T-helper 2 cell (primary cell): ENCODE results near the gene ZER1.
A peak's percentile ranks its signal among the peaks of the same experiment; 100 is the strongest.
"Not testable (repeated sequence)": the region's sequence is repeated elsewhere in the genome, so short reads cannot be mapped to it uniquely, and the experiment has no call there.

Source experiments
- DNase-seq, 5 experiments: peaks; one replicate each; pipeline versions ENCODE4 v3.0.0 to v3.0.0-alpha.2; 2012 to 2022
- total RNA-seq, 2 donors: gene quantifications; one replicate each; lab custom pipeline; 2026; lab: John Stamatoyannopoulos, UW

Gene ZER1
- 30.2 to 42.6 reads per million in 2 donors for total RNA-seq

GRCh38 chr9:128771745-128772519, at the start of gene ZER1:
TSS of gene ZER1 (minus strand) at chr9:128771927. CDS start at chr9:128755565, 16,362 bp downstream.
- peak; percentile 84 to 95 (median 89) for DNase-seq

GRCh38 chr9:128820665-128821583, 49.2 kb upstream of the ZER1 start:
- DNase-seq: no peak

- DNase-seq: no peak
These were observed 48.3 kb upstream of the ZER1 start for GRCh38 chr9:128819716-128820664.

GRCh38 chr9:128818839-128819715, 47.4 kb upstream of the ZER1 start:
- DNase-seq: peak in 3 of 5 experiments; percentile 23 to 66 (median 36)

GRCh38 chr9:128818099-128818838, 46.5 kb upstream of the ZER1 start, which contains the start of gene ENDOG:
TSS of gene ENDOG (plus strand) at chr9:128818500. CDS start at chr9:128818685, 185 bp downstream.
- DNase-seq: peak; percentile 93 to 97 (median 95)

- no peak for DNase-seq
These were observed 39.1 kb upstream of the ZER1 start for GRCh38 chr9:128810873-128811272.

GRCh38 chr9:128809831-128810230, 38.1 kb upstream of the ZER1 start:
- DNase-seq: no peak

- no peak for DNase-seq
These were observed 37.4 kb upstream of the ZER1 start for GRCh38 chr9:128809036-128809599.

- DNase-seq: no peak
These were observed 36.8 kb upstream of the ZER1 start for GRCh38 chr9:128808543-128808942.

GRCh38 chr9:128807827-128808226, 36.1 kb upstream of the ZER1 start:
- DNase-seq: no peak

GRCh38 chr9:128805661-128806060, 33.9 kb upstream of the ZER1 start:
- no peak for DNase-seq

GRCh38 chr9:128802482-128802881, 30.8 kb upstream of the ZER1 start:
- no peak for DNase-seq

GRCh38 chr9:128800061-128800460, 28.3 kb upstream of the ZER1 start:
- DNase-seq: no peak

GRCh38 chr9:128798896-128799295, 27.2 kb upstream of the ZER1 start:
- DNase-seq: peak in 1 of 5 experiments; percentile 37

- not testable (repeated sequence) for DNase-seq
These were observed 23.2 kb upstream of the ZER1 start for GRCh38 chr9:128794961-128795360.

GRCh38 chr9:128792978-128793686, 21.4 kb upstream of the ZER1 start:
- no peak for DNase-seq

GRCh38 chr9:128792134-128792533, 20.4 kb upstream of the ZER1 start:
- no peak for DNase-seq

- no peak for DNase-seq
These were observed 18.8 kb upstream of the ZER1 start for GRCh38 chr9:128790536-128790935.

- no peak for DNase-seq
These were observed 16.7 kb upstream of the ZER1 start for GRCh38 chr9:128788445-128788844.
